RWPE2 (cell line): ENCODE measurements around the gene PPP1R14D.

Source experiments
- ATAC-seq: fragments of 200-7000 bp; cut with Tn5 transposase; 3 replicates; pipeline ENCODE4 v1.9.1; 2021; ENCODE audit warnings: low read depth
- DNase-seq: peaks from one replicate; pipeline ENCODE4 v3.0.0-alpha.2; 2020; ENCODE audit warnings: low spot score
- H3K27ac ChIP-seq: fragments of 450-650 bp; 2 replicates; pipeline ENCODE4 v1.5.1; 2017; ENCODE audit warnings: mild to moderate bottlenecking; ENCODE audit not compliant: poor library complexity, severe bottlenecking
- H3K27me3 ChIP-seq: fragments of 250-450 bp; sonication (Bioruptor Pico); 2 replicates; pipeline ENCODE4 v1.5.1; 2021; ENCODE audit warnings: mild to moderate bottlenecking, moderate library complexity; ENCODE audit not compliant: insufficient read depth, poor library complexity, severe bottlenecking
- H3K36me3 ChIP-seq: fragments of 250-450 bp; sonication (Bioruptor Pico); 2 replicates; pipeline ENCODE4 v1.5.1; 2020; ENCODE audit warnings: low read depth, mild to moderate bottlenecking, moderate library complexity
- H3K4me1 ChIP-seq: fragments of 250-450 bp; sonication (Bioruptor Pico); 2 replicates; pipeline ENCODE4 v1.5.1; 2021; ENCODE audit warnings: mild to moderate bottlenecking, moderate library complexity; ENCODE audit not compliant: insufficient read depth, poor library complexity, severe bottlenecking
- H3K4me3 ChIP-seq: fragments of 250-450 bp; sonication (Bioruptor Pico); 2 replicates; pipeline ENCODE4 v1.5.1; 2021; ENCODE audit warnings: mild to moderate bottlenecking, moderate library complexity; ENCODE audit not compliant: severe bottlenecking
- H3K9me3 ChIP-seq: fragments of 250-450 bp; sonication (Bioruptor Pico); 2 replicates; pipeline ENCODE4 v1.5.1; 2021; ENCODE audit warnings: mild to moderate bottlenecking, moderate library complexity; ENCODE audit not compliant: severe bottlenecking
- CTCF ChIP-seq: fragments of 450-650 bp; IDR thresholded peaks from one replicate; pipeline ENCODE4 v1.5.1; 2017; ENCODE audit warnings: mild to moderate bottlenecking, moderate library complexity; ENCODE audit not compliant: poor library complexity, severe bottlenecking

PPP1R14D gene

GRCh38 chr15:40782609-40783227 lies 45.8 kb downstream of the PPP1R14D start:
- no peak overlapping the region for H3K4me3 ChIP-seq
- H3K27me3 ChIP-seq = no peaks in the 10 kb centered on the region
- no peak overlapping the region for H3K27ac ChIP-seq
- DNase-seq = peak; percentile 93
- TF ChIP-seq CTCF = peak; percentile 98
- peaks cover 25% of the 10 kb centered on the region for H3K4me1 ChIP-seq
- H3K9me3 ChIP-seq = no peaks in the 10 kb centered on the region
- peak; percentile 73 for ATAC-seq
- peaks cover 32% of the 10 kb centered on the region for H3K36me3 ChIP-seq

GRCh38 chr15:40776537-40777141 lies 51.9 kb downstream of the PPP1R14D start:
- Histone ChIP-seq H3K9me3 (no peaks in the 10 kb centered on the region), H3K36me3 (peaks cover 67% of the 10 kb centered on the region), H3K27me3 (no peaks in the 10 kb centered on the region), H3K27ac (peak overlapping the region; percentile 17), H3K4me3 (no peak overlapping the region), H3K4me1 (peaks cover 10% of the 10 kb centered on the region)
- DNase-seq (peak; percentile 89), ATAC-seq (peak; percentile 98)
- no peak for TF ChIP-seq CTCF

- peaks cover 67% of the 10 kb centered on the region for H3K36me3 ChIP-seq
- no peak for DNase-seq
These were observed 52.6 kb downstream of the PPP1R14D start for GRCh38 chr15:40775740-40776536.

GRCh38 chr15:40775007-40775406 lies 53.5 kb downstream of the PPP1R14D start:
- peaks cover 63% of the 10 kb centered on the region for H3K36me3 ChIP-seq

More at GRCh38 chr15:40775740-40776536, 52.6 kb downstream of the PPP1R14D start:
- H3K27me3 ChIP-seq = no peaks in the 10 kb centered on the region
- no peak for TF ChIP-seq CTCF
- peaks cover 10% of the 10 kb centered on the region for H3K4me1 ChIP-seq
- no peaks in the 10 kb centered on the region for H3K9me3 ChIP-seq
- no peak overlapping the region for H3K27ac ChIP-seq
- no peak for ATAC-seq
- no peak overlapping the region for H3K4me3 ChIP-seq

More at GRCh38 chr15:40775007-40775406, 53.5 kb downstream of the PPP1R14D start:
- ATAC-seq = no peak
- no peaks in the 10 kb centered on the region for H3K9me3 ChIP-seq
- TF ChIP-seq CTCF = no peak
- H3K27ac ChIP-seq = no peak overlapping the region
- H3K4me3 ChIP-seq = no peak overlapping the region
- no peaks in the 10 kb centered on the region for H3K27me3 ChIP-seq
- H3K4me1 ChIP-seq = peaks cover 18% of the 10 kb centered on the region
- DNase-seq = no peak
